IPS-20b (cell line): ENCODE data around the gene GLS2.

Source experiments
- H3K27ac ChIP-seq: one replicate; pipeline ENCODE4 v1.5.1; 2013; ENCODE audit warnings: low read length
- H3K27me3 ChIP-seq: 2 replicates; pipeline ENCODE4 v1.6.1; 2013; ENCODE audit warnings: mild to moderate bottlenecking, low read length, inconsistent platforms; ENCODE audit not compliant: insufficient read depth
- H3K36me3 ChIP-seq: 2 replicates; pipeline ENCODE4 v1.6.1; 2013; ENCODE audit warnings: low read depth, mild to moderate bottlenecking, inconsistent platforms, low read length, moderate library complexity; ENCODE audit not compliant: insufficient read depth
- H3K4me1 ChIP-seq: 2 replicates; pipeline ENCODE4 v1.6.1; 2013; ENCODE audit warnings: mild to moderate bottlenecking, control low read depth, inconsistent platforms, low read length, moderate library complexity; ENCODE audit not compliant: insufficient read depth
- H3K4me3 ChIP-seq: 2 replicates; pipeline ENCODE4 v1.5.1; 2013; ENCODE audit warnings: mild to moderate bottlenecking, low read length, inconsistent platforms
- H3K9ac ChIP-seq: 2 replicates; pipeline ENCODE4 v1.6.1; 2013; ENCODE audit warnings: low read depth, mild to moderate bottlenecking, inconsistent platforms, low read length, moderate library complexity
- H3K9me3 ChIP-seq: 2 replicates; pipeline ENCODE4 v1.6.1; 2013; ENCODE audit warnings: mild to moderate bottlenecking, low read depth, low read length, inconsistent platforms; ENCODE audit not compliant: insufficient read depth

The GLS2 gene

GRCh38 chr12:56487448-56488040 lies 417 bp downstream of the GLS2 start:
- Histone ChIP-seq H3K9ac (peak overlapping the region; percentile 61; the same call in 1 of the 2 replicates), H3K27me3 (peaks cover 60% of the 10 kb centered on the region), H3K27ac (no peak overlapping the region), H3K4me3 (peak overlapping the region; percentile 85), H3K4me1 (peaks cover 2% of the 10 kb centered on the region; the same call in 1 of the 2 replicates), H3K36me3 (no peaks in the 10 kb centered on the region), H3K9me3 (peaks cover 9% of the 10 kb centered on the region)

- H3K27me3 ChIP-seq, result peaks cover 60% of the 10 kb centered on the region
- peaks cover 2% of the 10 kb centered on the region; the same call in 1 of the 2 replicates for H3K4me1 ChIP-seq
- H3K36me3 ChIP-seq, result no peaks in the 10 kb centered on the region
- H3K4me3 ChIP-seq, result peak overlapping the region; percentile 85; the same call in 1 of the 2 replicates
- no peak overlapping the region for H3K27ac ChIP-seq
- no peak overlapping the region for H3K9ac ChIP-seq
- H3K9me3 ChIP-seq, result peaks cover 5% of the 10 kb centered on the region
Observed at GRCh38 chr12:56486694-56487093, 1.3 kb downstream of the GLS2 start.

GRCh38 chr12:56484566-56484965 lies 3.4 kb downstream of the GLS2 start:
- H3K4me1 ChIP-seq, result peaks cover 2% of the 10 kb centered on the region; the same call in 1 of the 2 replicates
- peaks cover 41% of the 10 kb centered on the region for H3K27me3 ChIP-seq
- H3K9me3 ChIP-seq, result peaks cover 5% of the 10 kb centered on the region
- H3K27ac ChIP-seq, result no peak overlapping the region
- H3K4me3 ChIP-seq, result no peak overlapping the region
- H3K36me3 ChIP-seq, result no peaks in the 10 kb centered on the region
- H3K9ac ChIP-seq, result no peak overlapping the region

GRCh38 chr12:56479625-56480024 lies 8.3 kb downstream of the GLS2 start:
- H3K4me3 ChIP-seq, result no peak overlapping the region
- H3K9ac ChIP-seq, result no peak overlapping the region
- 0 out of 2 replicates have a peak, but pooled peaks cover 4% of the 10 kb centered on the region for H3K36me3 ChIP-seq
- no peaks in the 10 kb centered on the region for H3K9me3 ChIP-seq
- no peaks in the 10 kb centered on the region for H3K27me3 ChIP-seq
- H3K27ac ChIP-seq, result no peak overlapping the region
- no peaks in the 10 kb centered on the region for H3K4me1 ChIP-seq

GRCh38 chr12:56477521-56478225 lies 10.3 kb downstream of the GLS2 start:
- Histone ChIP-seq H3K4me1 (no peaks in the 10 kb centered on the region), H3K9ac (no peak overlapping the region)

GRCh38 chr12:56476972-56477432 lies 11.0 kb downstream of the GLS2 start:
- Histone ChIP-seq H3K9me3 (no peaks in the 10 kb centered on the region), H3K4me3 (no peak overlapping the region), H3K27ac (no peak overlapping the region), H3K4me1 (no peaks in the 10 kb centered on the region), H3K27me3 (no peaks in the 10 kb centered on the region), H3K9ac (no peak overlapping the region), H3K36me3 (peaks cover 21% of the 10 kb centered on the region)

More at GRCh38 chr12:56477521-56478225, 10.3 kb downstream of the GLS2 start:
- no peaks in the 10 kb centered on the region for H3K9me3 ChIP-seq
- H3K27ac ChIP-seq, result no peak overlapping the region
- H3K36me3 ChIP-seq, result peaks cover 14% of the 10 kb centered on the region
- no peaks in the 10 kb centered on the region for H3K27me3 ChIP-seq
- H3K4me3 ChIP-seq, result no peak overlapping the region

GRCh38 chr12:56476143-56476542 lies 11.8 kb downstream of the GLS2 start:
- Histone ChIP-seq H3K9ac (no peak overlapping the region), H3K9me3 (no peaks in the 10 kb centered on the region), H3K4me1 (no peaks in the 10 kb centered on the region), H3K27me3 (no peaks in the 10 kb centered on the region), H3K4me3 (no peak overlapping the region), H3K36me3 (peaks cover 29% of the 10 kb centered on the region), H3K27ac (no peak overlapping the region)

- Histone ChIP-seq H3K9ac (no peak overlapping the region), H3K4me3 (no peak overlapping the region), H3K4me1 (no peaks in the 10 kb centered on the region), H3K27me3 (no peaks in the 10 kb centered on the region), H3K9me3 (no peaks in the 10 kb centered on the region), H3K27ac (no peak overlapping the region), H3K36me3 (peaks cover 47% of the 10 kb centered on the region)
Observed at GRCh38 chr12:56474389-56474788, 13.6 kb downstream of the GLS2 start.

- peak overlapping the region; percentile 98 for H3K9ac ChIP-seq
- no peaks in the 10 kb centered on the region for H3K4me1 ChIP-seq
- no peaks in the 10 kb centered on the region for H3K9me3 ChIP-seq
- H3K27me3 ChIP-seq, result no peaks in the 10 kb centered on the region
- peaks cover 44% of the 10 kb centered on the region for H3K36me3 ChIP-seq
- peak overlapping the region; percentile 91 for H3K4me3 ChIP-seq
- peak overlapping the region; percentile 78 for H3K27ac ChIP-seq
Observed at GRCh38 chr12:56469007-56469930, 18.7 kb downstream of the GLS2 start.

GRCh38 chr12:56468216-56469006 lies 19.6 kb downstream of the GLS2 start, which contains the start of gene SPRYD4:
TSS of gene SPRYD4 (plus strand) at chr12:56468578. CDS start at chr12:56468592, 14 bp downstream.
- peaks cover 39% of the 10 kb centered on the region for H3K36me3 ChIP-seq
- peaks cover 6% of the 10 kb centered on the region; the same call in 1 of the 2 replicates for H3K4me1 ChIP-seq
- H3K9ac ChIP-seq, result peak within 1 kb of the TSS; percentile 98
- no peaks in the 10 kb centered on the region for H3K9me3 ChIP-seq
- H3K27me3 ChIP-seq, result no peaks in the 10 kb centered on the region
- peak within 1 kb of the TSS; percentile 91 for H3K4me3 ChIP-seq
- H3K27ac ChIP-seq, result peak within 1 kb of the TSS; percentile 78
